Panc1 (cell line): ENCODE results near the gene KBTBD8. TPM values are rescaled to one million over a fixed set of nuclear protein-coding genes. Genes with fewer than 3 reads are reported as not detected.

Experiments
- ATAC-seq: fragments of 200-7000 bp; cut with Tn5 transposase; 2 replicates; pipeline ENCODE4 v1.9.1; 2020; ENCODE audit warnings: mild to moderate bottlenecking, moderate library complexity
- BruUV-seq: library from RNA; stranded (reverse); fragments of 400-500 nt; replicated peaks from 2 replicates; lab custom pipeline; 2021; lab: Mats Ljungman, UMichigan
- CTCF ChIA-PET: fragments of 300-600 bp; sonication (Branson Sonifier 250); formaldehyde crosslinking; loops from one replicate; lab custom pipeline; 2022; ENCODE audit warnings: antibody characterized with exemption; lab: Charles Lee
- POLR2A ChIA-PET: fragments of 300-600 bp; sonication (Branson Sonifier 250); formaldehyde crosslinking; loops from one replicate; lab custom pipeline; 2022; ENCODE audit warnings: antibody characterized with exemption; lab: Charles Lee
- DNase-seq: peaks from one replicate; pipeline ENCODE4 v3.0.0-alpha.2; 2010; ENCODE audit warnings: low read depth, low spot score
- H3K27ac ChIP-seq: 2 replicates; pipeline ENCODE4 v1.5.1; 2011; ENCODE audit warnings: mild to moderate bottlenecking, low read length, inconsistent platforms
- H3K27me3 ChIP-seq: fragments of 200-500 bp; sonication (Bioruptor generic); 2 replicates; pipeline ENCODE4 v1.6.0; 2014; ENCODE audit warnings: low read length, inconsistent platforms; ENCODE audit not compliant: control insufficient read depth, insufficient read depth
- H3K36me3 ChIP-seq: fragments of 200-500 bp; sonication (Bioruptor generic); 2 replicates; pipeline ENCODE4 v1.5.1; 2014; ENCODE audit warnings: inconsistent platforms, mild to moderate bottlenecking, low read length, moderate library complexity; ENCODE audit not compliant: control insufficient read depth, insufficient read depth
- H3K4me1 ChIP-seq: 2 replicates; pipeline ENCODE4 v1.5.1; 2011; ENCODE audit warnings: inconsistent platforms, mild to moderate bottlenecking, low read length, moderate library complexity; ENCODE audit not compliant: control insufficient read depth, insufficient read depth
- H3K4me3 ChIP-seq, 2 experiments: 2 replicates each; pipeline ENCODE4 v1.5.1; 2011 to 2012; ENCODE audit warnings: low read depth in 2 of 2, low read length in 2 of 2, mild to moderate bottlenecking in 2 of 2, inconsistent platforms in 1 of 2, moderate library complexity in 1 of 2
- H3K9me3 ChIP-seq: fragments of 200-500 bp; sonication (Bioruptor generic); 2 replicates; pipeline ENCODE4 v1.5.1; 2014; ENCODE audit warnings: low read depth, mild to moderate bottlenecking, inconsistent platforms, low read length, moderate library complexity; ENCODE audit not compliant: control insufficient read depth, insufficient read depth
- CTCF ChIP-seq: fragments of 450-650 bp; IDR thresholded peaks from 2 replicates; pipeline ENCODE4 v1.5.1; 2017; ENCODE audit warnings: mild to moderate bottlenecking
- POLR2AphosphoS5 ChIP-seq: IDR thresholded peaks from 2 replicates; pipeline ENCODE4 v1.6.1; 2012; ENCODE audit warnings: mild to moderate bottlenecking, low read depth, low read length, moderate library complexity
- REST ChIP-seq, 2 experiments: IDR thresholded peaks; 2 replicates each; pipeline ENCODE4 v1.6.1; 2011 to 2012; ENCODE audit warnings: low read depth in 2 of 2, control low read depth in 1 of 2, low read length in 1 of 2, mild to moderate bottlenecking in 1 of 2, moderate library complexity in 1 of 2; ENCODE audit not compliant: insufficient read depth in 1 of 2
- SIN3A ChIP-seq: IDR thresholded peaks from 2 replicates; pipeline ENCODE4 v1.6.1; 2012; ENCODE audit warnings: low read depth, mild to moderate bottlenecking, low read length, moderate library complexity, borderline replicate concordance; ENCODE audit not compliant: insufficient read depth
- TCF7L2 ChIP-seq: IDR thresholded peaks from 2 replicates; pipeline ENCODE4 v1.6.1; 2011; ENCODE audit warnings: mild to moderate bottlenecking, low read depth, low read length, inconsistent platforms
- in situ Hi-C: cut with HindIII; loops from 2 replicates; pipeline ENCODE4 v1.10.0; 2016; ENCODE audit warnings: low sequenced_read_pairs, low pct_unique_long_range_greater_than_20kb
- intact Hi-C: fragments of 100-400 bp; cut with micrococcal nuclease; formaldehyde crosslinking; loops from one replicate; pipeline ENCODE4 v1.10.0; 2022; ENCODE audit not compliant: unreplicated experiment
- total RNA-seq: library from RNA; stranded (reverse); gene quantifications from one replicate; pipeline ENCODE4 v1.2.1, GENCODE V29; 2021; ENCODE audit not compliant: unreplicated experiment

Gene KBTBD8
- total RNA-seq, 1 experiment from 2014 or later: 0.98 TPM

- in situ Hi-C loops: no loop called here
- TF ChIP-seq POLR2AphosphoS5 (no peak), SIN3A (no peak), TCF7L2 (no peak), CTCF (no peak), REST (IDR thresholded peaks at IDR 0.05; ENCODE audit: insufficient read depth in 1 of 2, low read depth in 2 of 2, low read length in 1 of 2) (no peak)
- DNase-seq: no peak
- no TSS peak for BruUV-seq
- Histone ChIP-seq H3K27ac (no peak overlapping the region), H3K36me3 (no peaks in the 10 kb centered on the region), H3K4me1 (no peaks in the 10 kb centered on the region), H3K4me3 (no peak overlapping the region), H3K27me3 (peaks cover 3% of the 10 kb centered on the region), H3K9me3 (no peaks in the 10 kb centered on the region)
- no peak for ATAC-seq
- intact Hi-C loops: no loop called here
- ChIA-PET CTCF (no interaction called here), POLR2A (no interaction called here)
Observed at GRCh38 chr3:66949898-66950297, 48.2 kb upstream of the KBTBD8 start.

DNA sequence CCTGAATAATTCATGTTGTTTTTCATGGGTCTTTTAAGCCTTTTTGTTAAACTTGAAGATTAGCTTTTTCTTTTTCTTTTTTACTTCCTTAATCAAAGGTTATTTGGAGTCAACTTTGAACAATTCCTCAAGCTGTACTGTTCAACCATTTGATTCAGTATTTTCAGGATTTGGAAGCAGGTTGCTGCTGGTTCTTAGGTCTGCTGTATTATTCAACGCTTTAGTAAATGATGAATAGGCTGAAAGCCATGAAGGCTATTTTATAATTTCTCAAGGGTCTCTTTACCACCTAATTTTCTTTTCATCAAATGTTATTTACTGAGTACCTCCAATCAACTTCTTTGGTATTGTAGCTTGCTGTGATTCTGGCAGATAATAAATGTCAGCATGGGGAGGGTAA lies 45.8 kb upstream of the KBTBD8 start:
- intact Hi-C loops: no loop called here
- Histone ChIP-seq H3K36me3 (no peaks in the 10 kb centered on the region), H3K27ac (no peak overlapping the region), H3K9me3 (no peaks in the 10 kb centered on the region), H3K4me1 (no peaks in the 10 kb centered on the region), H3K4me3 (no peak overlapping the region), H3K27me3 (peaks cover 3% of the 10 kb centered on the region)
- in situ Hi-C loops: no loop called here
- CTCF ChIA-PET: no interaction called here
- no peak for DNase-seq
- TF ChIP-seq REST (IDR thresholded peaks at IDR 0.05; ENCODE audit: insufficient read depth in 1 of 2, low read depth in 2 of 2, low read length in 1 of 2) (no peak), SIN3A (no peak), TCF7L2 (no peak), CTCF (no peak), POLR2AphosphoS5 (no peak)
- POLR2A ChIA-PET: no interaction called here
- no peak for ATAC-seq
- no TSS peak for BruUV-seq
